GM12864 (cell line): ENCODE results near the gene RAB9A.

ENCODE experiments used
- DNase-seq: peaks from one replicate; pipeline ENCODE4 v3.0.0-alpha.2; 2011; ENCODE audit warnings: low read depth
- H3K4me3 ChIP-seq: 2 replicates; pipeline ENCODE4 v1.5.1; 2011; ENCODE audit warnings: mild to moderate bottlenecking, low read depth, low read length, control low read depth
- CTCF ChIP-seq: IDR thresholded peaks from 2 replicates; pipeline ENCODE4 v1.5.1; 2011; ENCODE audit warnings: low read depth, mild to moderate bottlenecking, moderate library complexity, low read length, control low read depth, inconsistent platforms; ENCODE audit errors: missing control alignments

The RAB9A gene

GRCh38 chrX:13756381-13756780, 67.5 kb downstream of the RAB9A start:
- no peak for TF ChIP-seq CTCF

GRCh38 chrX:13759152-13759718, 70.3 kb downstream of the RAB9A start:
- TF ChIP-seq CTCF: no peak
- H3K4me3 ChIP-seq: no peak overlapping the region
- DNase-seq: no peak

More at GRCh38 chrX:13756381-13756780, 67.5 kb downstream of the RAB9A start:
- H3K4me3 ChIP-seq: no peak overlapping the region
- no peak for DNase-seq
